ENCODE results near the gene RAB30. TPM values are rescaled to one million over a fixed set of nuclear protein-coding genes. Genes with fewer than 3 reads are reported as not detected.

RAB30 gene
- polyA plus RNA-seq, 1 experiment = 14.0 TPM

DNA sequence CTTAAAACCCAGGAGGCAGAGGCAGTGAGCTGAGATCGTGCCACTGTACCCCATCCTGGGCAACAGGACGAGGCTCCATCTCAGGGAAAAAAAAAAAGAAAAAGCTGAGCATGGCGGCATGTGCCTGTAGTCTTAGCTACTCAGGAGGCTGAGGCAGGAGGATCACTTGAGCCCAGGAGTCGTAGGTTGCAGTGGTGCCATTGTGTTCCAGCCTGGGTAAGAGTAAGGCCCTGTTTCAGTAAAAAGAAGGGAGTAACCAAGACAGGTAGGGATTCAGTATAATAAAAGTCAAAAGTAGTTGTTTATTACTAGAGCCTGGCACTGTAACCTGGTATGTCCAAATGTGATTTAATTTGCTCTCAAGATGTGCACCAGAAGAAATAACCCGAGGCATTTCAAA lies 8.1 kb upstream of the RAB30 start:
- no peaks in the 10 kb centered on the region for H3K27me3 ChIP-seq (ENCODE audit: control insufficient read depth, insufficient read depth, low read length)
- POLR2A ChIA-PET = no interaction called here
- H3K4me3 ChIP-seq (ENCODE audit: low read depth, low read length) = no peak overlapping the region
- no peak for TF ChIP-seq CTCF (IDR thresholded peaks at IDR 0.05; ENCODE audit: insufficient read depth, low read depth, low read length)
- DNase-seq (ENCODE audit: low read depth) = no peak
- CTCF ChIA-PET = no interaction called here
- peaks cover 1% of the 10 kb centered on the region for H3K36me3 ChIP-seq (ENCODE audit: control insufficient read depth, insufficient read depth, low read length)

GRCh38 chr11:83078269-83078668 lies 6.6 kb upstream of the RAB30 start:
- TF ChIP-seq CTCF (IDR thresholded peaks at IDR 0.05; ENCODE audit: insufficient read depth, low read depth, low read length) = no peak
- no peaks in the 10 kb centered on the region for H3K27me3 ChIP-seq (ENCODE audit: control insufficient read depth, insufficient read depth, low read length)
- no peak overlapping the region for H3K4me3 ChIP-seq (ENCODE audit: low read depth, low read length)
- ChIA-PET POLR2A (no interaction called here), CTCF (no interaction called here)
- DNase-seq (ENCODE audit: low read depth) = no peak
- H3K36me3 ChIP-seq (ENCODE audit: control insufficient read depth, insufficient read depth, low read length) = peaks cover 1% of the 10 kb centered on the region

DNA sequence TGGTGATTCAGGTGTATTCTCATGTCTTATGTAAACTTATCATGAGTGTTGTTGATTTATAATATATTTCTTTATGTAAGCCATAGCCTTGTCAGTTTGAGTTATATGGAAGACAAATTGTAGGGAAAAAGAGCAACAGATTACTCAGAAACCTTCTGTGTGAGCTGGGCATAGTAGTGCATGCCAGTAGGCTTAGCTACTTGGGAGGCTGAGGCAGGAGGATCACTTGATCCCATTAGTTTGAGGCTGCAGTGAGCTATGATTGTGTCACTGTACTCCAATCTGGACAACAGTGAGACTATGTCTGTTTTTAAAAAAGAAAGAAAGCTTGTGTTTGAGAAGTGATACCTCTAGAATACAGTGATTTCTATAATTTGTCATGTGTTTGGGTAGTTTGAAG lies 2.2 kb upstream of the RAB30 start:
- no peak for DNase-seq (ENCODE audit: low read depth)

DNA sequence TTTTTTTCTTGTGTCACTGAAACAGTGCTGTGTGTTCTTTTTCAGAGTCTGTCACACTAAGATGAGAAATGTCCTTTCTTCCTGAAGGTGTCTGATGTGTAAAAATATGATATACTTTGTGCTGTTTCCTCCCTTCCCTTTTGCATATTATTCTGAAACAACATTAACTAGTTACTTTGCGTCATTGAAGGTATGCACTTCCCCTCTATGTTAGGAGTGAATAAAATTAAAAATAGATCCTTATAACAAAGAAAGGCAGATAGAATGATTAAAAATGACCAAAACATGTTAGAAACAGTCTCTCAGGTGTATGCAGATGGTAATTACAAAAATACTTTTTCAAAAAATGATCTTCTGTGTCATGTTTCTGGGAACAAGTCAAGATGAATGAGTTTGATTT lies 1.6 kb upstream of the RAB30 start:
- TF ChIP-seq CTCF (IDR thresholded peaks at IDR 0.05; ENCODE audit: insufficient read depth, low read depth, low read length) = no peak

More for the DNA sequence above, 2.2 kb upstream of the RAB30 start:
- POLR2A ChIA-PET = no interaction called here
- TF ChIP-seq CTCF (IDR thresholded peaks at IDR 0.05; ENCODE audit: insufficient read depth, low read depth, low read length) = no peak
- no peaks in the 10 kb centered on the region for H3K27me3 ChIP-seq (ENCODE audit: control insufficient read depth, insufficient read depth, low read length)
- no peak overlapping the region for H3K4me3 ChIP-seq (ENCODE audit: low read depth, low read length)
- no peaks in the 10 kb centered on the region; the same call in 1 of the 2 replicates for H3K36me3 ChIP-seq (ENCODE audit: control insufficient read depth, insufficient read depth, low read length)
- CTCF ChIA-PET = interaction anchor here (0.6 kb wide), 1 partner anchor 89 kb away, joined by 3 read pairs; no protein-coding TSS in a partner anchor

DNA sequence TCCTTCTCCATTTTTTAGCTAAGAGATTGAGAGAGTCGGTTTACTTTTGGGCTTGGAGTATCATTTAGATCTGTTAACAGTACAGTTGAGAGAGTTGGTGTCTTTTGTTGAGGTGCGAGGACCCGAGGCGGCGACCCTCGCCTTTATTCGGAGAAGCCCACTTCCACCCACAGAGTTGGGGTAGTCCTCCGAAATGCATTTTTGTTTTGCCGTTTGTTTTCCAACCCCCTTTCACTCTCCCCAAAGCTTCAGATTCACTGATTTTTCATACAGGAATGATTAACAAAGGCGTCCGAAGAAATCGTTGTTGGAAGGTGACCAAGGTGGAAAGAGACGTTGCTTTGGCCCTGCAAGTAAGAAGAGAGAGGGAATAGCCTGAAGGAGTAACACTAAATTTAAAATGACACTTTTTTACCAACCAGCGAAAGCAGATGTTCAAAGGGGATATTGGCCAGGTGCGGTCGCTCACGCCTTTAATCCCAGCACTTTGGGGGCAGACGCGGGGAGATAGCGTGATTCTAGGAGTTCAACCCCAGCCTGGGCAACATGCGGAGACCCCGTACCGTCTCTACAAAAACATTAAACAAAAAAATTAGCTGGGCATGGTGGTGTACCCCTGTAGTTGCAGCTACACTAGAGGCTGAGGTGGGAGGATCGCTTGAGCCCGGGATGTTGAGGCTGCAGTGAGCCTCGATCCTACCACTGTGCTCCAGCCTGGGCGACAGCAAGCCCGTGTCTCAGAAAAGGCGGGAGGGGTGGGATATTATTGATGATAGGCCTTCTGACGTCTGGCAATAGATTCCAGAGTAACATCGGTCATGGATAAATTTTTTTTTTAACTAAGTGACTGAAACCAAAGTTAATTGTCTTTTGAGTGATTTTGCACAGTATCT lies 899 bp upstream of the RAB30 start:
- DNase-seq (ENCODE audit: low read depth) = no peak
- CTCF ChIA-PET = no interaction called here

More for the DNA sequence above, 1.6 kb upstream of the RAB30 start:
- H3K4me3 ChIP-seq (ENCODE audit: low read depth, low read length) = no peak overlapping the region; the same call in 1 of the 2 replicates
- POLR2A ChIA-PET = no interaction called here
- H3K27me3 ChIP-seq (ENCODE audit: control insufficient read depth, insufficient read depth, low read length) = no peaks in the 10 kb centered on the region
- DNase-seq (ENCODE audit: low read depth) = no peak
- CTCF ChIA-PET = no interaction called here
- H3K36me3 ChIP-seq (ENCODE audit: control insufficient read depth, insufficient read depth, low read length) = no peaks in the 10 kb centered on the region; the same call in 1 of the 2 replicates

More for the DNA sequence above, 899 bp upstream of the RAB30 start:
- Histone ChIP-seq H3K27me3 (ENCODE audit: control insufficient read depth, insufficient read depth, low read length) (no peaks in the 10 kb centered on the region), H3K4me3 (ENCODE audit: low read depth, low read length) (peak overlapping the region; percentile 79), H3K36me3 (ENCODE audit: control insufficient read depth, insufficient read depth, low read length) (no peaks in the 10 kb centered on the region; the same call in 1 of the 2 replicates)
- POLR2A ChIA-PET = interaction anchor here (0.6 to 1.5 kb wide), 4 partner anchors 10 to 172 kb away, joined by 3 to 4 read pairs (median 4); partner anchors contain the start of gene PRCP
- TF ChIP-seq CTCF (IDR thresholded peaks at IDR 0.05; ENCODE audit: insufficient read depth, low read depth, low read length) = no peak
